ENCODE data around the gene ZC3H4.

The ZC3H4 gene

DNA sequence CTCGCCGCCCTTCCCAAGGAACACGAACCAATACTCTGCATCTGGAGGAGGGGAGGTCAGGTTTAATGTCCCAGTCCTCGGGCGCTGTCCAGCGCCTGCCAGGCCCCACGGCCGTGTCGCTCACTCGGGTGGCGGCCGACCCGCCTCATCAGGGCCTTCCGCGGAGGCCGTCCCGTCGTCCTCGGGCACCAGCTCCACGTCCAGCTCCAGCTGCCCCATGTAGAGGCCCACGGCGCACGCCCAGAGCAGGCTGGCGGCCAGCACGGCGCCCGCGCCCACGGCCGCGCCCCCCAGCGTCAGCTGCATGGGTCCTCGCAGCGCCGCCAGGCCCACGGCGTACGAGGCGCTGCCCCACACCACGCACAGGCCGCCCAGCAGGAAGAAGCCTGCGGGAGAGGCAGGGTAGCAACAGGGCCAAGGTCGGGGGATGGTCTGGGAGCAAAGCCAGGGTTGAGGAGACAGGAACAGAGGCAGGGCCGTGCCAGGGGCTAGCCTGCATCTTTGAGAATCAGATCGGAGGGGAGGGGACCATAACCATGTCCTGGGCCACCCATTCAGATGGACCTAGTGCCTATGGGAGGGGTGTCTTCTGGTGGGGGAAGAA lies 67.6 kb downstream of the ZC3H4 start:
- TF ChIP-seq, protein P1, sequence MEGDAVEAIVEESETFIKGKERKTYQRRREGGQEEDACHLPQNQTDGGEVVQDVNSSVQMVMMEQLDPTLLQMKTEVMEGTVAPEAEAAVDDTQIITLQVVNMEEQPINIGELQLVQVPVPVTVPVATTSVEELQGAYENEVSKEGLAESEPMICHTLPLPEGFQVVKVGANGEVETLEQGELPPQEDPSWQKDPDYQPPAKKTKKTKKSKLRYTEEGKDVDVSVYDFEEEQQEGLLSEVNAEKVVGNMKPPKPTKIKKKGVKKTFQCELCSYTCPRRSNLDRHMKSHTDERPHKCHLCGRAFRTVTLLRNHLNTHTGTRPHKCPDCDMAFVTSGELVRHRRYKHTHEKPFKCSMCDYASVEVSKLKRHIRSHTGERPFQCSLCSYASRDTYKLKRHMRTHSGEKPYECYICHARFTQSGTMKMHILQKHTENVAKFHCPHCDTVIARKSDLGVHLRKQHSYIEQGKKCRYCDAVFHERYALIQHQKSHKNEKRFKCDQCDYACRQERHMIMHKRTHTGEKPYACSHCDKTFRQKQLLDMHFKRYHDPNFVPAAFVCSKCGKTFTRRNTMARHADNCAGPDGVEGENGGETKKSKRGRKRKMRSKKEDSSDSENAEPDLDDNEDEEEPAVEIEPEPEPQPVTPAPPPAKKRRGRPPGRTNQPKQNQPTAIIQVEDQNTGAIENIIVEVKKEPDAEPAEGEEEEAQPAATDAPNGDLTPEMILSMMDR (IDR thresholded peaks at IDR 0.05) = no peak

GRCh38 chr19:47044946-47045866 lies 68.4 kb downstream of the ZC3H4 start:
- TF ChIP-seq, protein P1 (IDR thresholded peaks at IDR 0.05) = no peak

GRCh38 chr19:47040869-47041268 lies 72.7 kb downstream of the ZC3H4 start:
- TF ChIP-seq, protein P1 (IDR thresholded peaks at IDR 0.05) = no peak

- TF ChIP-seq, protein P1 (IDR thresholded peaks at IDR 0.05) = no peak
These were observed 74.2 kb downstream of the ZC3H4 start for GRCh38 chr19:47039239-47039874.

GRCh38 chr19:47037766-47038165 lies 75.8 kb downstream of the ZC3H4 start:
- TF ChIP-seq, protein P1 (IDR thresholded peaks at IDR 0.05) = no peak

- TF ChIP-seq, protein P1 (IDR thresholded peaks at IDR 0.05) = peak; percentile 8
These were observed 77.4 kb downstream of the ZC3H4 start for GRCh38 chr19:47036097-47036651.
